K562 (cell line): ENCODE measurements around the gene CABP4. TPM values are rescaled to one million over a fixed set of nuclear protein-coding genes. Genes with fewer than 3 reads are reported as not detected.

Experiments used
- CREM ChIP-seq: IDR thresholded peaks from 2 replicates; pipeline ENCODE4 v1.6.1; 2014; ENCODE audit warnings: antibody characterized with exemption, low read depth
- FOXP1 ChIP-seq: sonication (generic); formaldehyde crosslinking; IDR thresholded peaks from 2 replicates; pipeline ENCODE4 v1.8.0; 2022; ENCODE audit warnings: mild to moderate bottlenecking, missing genetic modification reagents
- GTF2E2 ChIP-seq: fragments of 200-800 bp; sonication (Bioruptor generic); IDR thresholded peaks from 2 replicates; pipeline ENCODE4 v1.6.1; 2016; ENCODE audit warnings: missing genetic modification characterization, missing compliant biosample characterization
- KDM5B ChIP-seq: fragments of 200-600 bp; sonication (generic); IDR thresholded peaks from 2 replicates; pipeline ENCODE4 v1.6.1; 2012; ENCODE audit warnings: low read depth, mild to moderate bottlenecking, moderate library complexity, low read length, control low read depth, inconsistent platforms; ENCODE audit not compliant: insufficient replicate concordance
- MXI1 ChIP-seq: IDR thresholded peaks from 2 replicates; pipeline ENCODE4 v1.6.1; 2011; ENCODE audit warnings: low read depth, mild to moderate bottlenecking, improper control_type of control experiment, low read length
- polyA plus RNA-seq, 8 experiments: library from polyadenylated mRNA; depleted of rRNA in 4 of 8; stranded (reverse) in 5 of 8; unstranded in 3 of 8; fragments of >200 nt; fragmentation: Nextera tagmentation in 2 of 8; fragmentation: Illumina TruSeq in 1 of 8; extraction: Ambion mirVana in 2 of 8; extraction: Trizol in 1 of 8; gene quantifications; 2 replicates each; pipeline versions ENCODE4 v1.2.1 to v1.2.3, GENCODE V29; 2011 to 2014; ENCODE audit warnings: inconsistent platforms in 1 of 8, missing spikeins in 1 of 8
- total RNA-seq, 7 experiments: library from RNA; depleted of rRNA in 6 of 7; stranded (reverse); fragments of >200 nt in 6 of 7; fragmentation: Illumina TruSeq in 2 of 7; extraction: Trizol in 2 of 7; gene quantifications; 2 replicates each; pipeline versions ENCODE4 v1.2.1 to v1.2.3, GENCODE V29; 2011 to 2021; ENCODE audit warnings: low replicate concordance in 1 of 7
- TF ChIP-seq, protein P1 (sequence below), 2 experiments: fragments of 450-650 bp in 1 of 2; sonication (generic) in 1 of 2; formaldehyde crosslinking in 1 of 2; IDR thresholded peaks; 2 replicates each; pipeline versions ENCODE4 v1.7.1 to v1.9.0; 2016 to 2022; ENCODE audit warnings: inconsistent platforms in 1 of 2, mild to moderate bottlenecking in 1 of 2, missing genetic modification reagents in 1 of 2
- TF ChIP-seq, protein P2 (sequence below), 2 experiments: fragments of 450-650 bp; conservative IDR thresholded peaks; 2 replicates each; pipeline ENCODE4 v1.6.1; 2017; ENCODE audit warnings: mild to moderate bottlenecking in 2 of 2, moderate library complexity in 2 of 2

Gene CABP4
- total and polyA plus RNA-seq, 9 of the 15 experiments (the other 6 are each of a cell fraction or from before 2014, with no cell fraction given), result 0.11 TPM; not detected in 8

DNA sequence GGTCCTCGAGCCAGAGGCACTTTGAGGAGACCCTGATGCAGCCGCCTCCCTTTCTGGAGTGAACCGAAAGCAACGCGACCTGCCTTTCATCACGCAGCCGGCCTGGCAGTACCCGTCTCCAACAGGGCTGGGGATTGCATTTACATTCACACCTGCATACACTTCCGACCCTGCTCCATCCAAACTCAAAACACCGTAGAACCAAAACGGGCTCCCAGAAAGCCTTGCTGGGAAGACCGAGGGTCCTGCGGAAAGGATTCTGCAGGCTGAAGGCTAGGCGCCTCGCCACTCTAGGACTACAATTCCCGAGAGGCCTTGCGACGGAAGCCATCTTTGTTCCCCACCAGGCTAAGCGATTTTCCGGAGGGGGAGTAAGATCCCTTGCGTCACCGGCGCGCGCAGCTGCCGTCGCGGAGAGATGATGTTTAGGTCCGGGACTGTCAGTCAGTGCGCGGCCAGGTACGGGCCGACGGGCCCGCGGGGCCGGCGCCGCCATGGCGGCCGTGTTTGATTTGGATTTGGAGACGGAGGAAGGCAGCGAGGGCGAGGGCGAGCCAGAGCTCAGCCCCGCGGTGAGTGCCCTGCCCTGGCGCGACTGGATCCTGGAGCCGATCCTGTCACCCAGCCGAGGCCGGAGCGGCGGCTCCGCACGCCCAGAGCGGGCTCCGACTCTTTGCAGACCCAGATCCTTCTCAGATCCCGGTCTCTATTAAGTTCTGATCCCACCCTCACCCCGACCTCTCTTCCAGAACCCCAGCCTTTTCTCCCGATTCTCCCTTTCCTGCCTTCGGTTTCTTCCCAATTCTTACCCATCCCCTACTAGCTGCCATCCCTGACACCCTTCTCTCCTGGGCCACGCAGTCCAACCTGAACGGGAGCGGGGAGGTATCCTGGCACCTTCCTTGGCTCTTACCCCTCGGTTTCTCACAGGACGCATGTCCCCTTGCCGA lies 26.8 kb upstream of the CABP4 start, which contains the start of gene RPS6KB2 (continued):
- TF ChIP-seq, protein P1, sequence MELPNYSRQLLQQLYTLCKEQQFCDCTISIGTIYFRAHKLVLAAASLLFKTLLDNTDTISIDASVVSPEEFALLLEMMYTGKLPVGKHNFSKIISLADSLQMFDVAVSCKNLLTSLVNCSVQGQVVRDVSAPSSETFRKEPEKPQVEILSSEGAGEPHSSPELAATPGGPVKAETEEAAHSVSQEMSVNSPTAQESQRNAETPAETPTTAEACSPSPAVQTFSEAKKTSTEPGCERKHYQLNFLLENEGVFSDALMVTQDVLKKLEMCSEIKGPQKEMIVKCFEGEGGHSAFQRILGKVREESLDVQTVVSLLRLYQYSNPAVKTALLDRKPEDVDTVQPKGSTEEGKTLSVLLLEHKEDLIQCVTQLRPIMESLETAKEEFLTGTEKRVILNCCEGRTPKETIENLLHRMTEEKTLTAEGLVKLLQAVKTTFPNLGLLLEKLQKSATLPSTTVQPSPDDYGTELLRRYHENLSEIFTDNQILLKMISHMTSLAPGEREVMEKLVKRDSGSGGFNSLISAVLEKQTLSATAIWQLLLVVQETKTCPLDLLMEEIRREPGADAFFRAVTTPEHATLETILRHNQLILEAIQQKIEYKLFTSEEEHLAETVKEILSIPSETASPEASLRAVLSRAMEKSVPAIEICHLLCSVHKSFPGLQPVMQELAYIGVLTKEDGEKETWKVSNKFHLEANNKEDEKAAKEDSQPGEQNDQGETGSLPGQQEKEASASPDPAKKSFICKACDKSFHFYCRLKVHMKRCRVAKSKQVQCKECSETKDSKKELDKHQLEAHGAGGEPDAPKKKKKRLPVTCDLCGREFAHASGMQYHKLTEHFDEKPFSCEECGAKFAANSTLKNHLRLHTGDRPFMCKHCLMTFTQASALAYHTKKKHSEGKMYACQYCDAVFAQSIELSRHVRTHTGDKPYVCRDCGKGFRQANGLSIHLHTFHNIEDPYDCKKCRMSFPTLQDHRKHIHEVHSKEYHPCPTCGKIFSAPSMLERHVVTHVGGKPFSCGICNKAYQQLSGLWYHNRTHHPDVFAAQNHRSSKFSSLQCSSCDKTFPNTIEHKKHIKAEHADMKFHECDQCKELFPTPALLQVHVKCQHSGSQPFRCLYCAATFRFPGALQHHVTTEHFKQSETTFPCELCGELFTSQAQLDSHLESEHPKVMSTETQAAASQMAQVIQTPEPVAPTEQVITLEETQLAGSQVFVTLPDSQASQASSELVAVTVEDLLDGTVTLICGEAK (IDR thresholded peaks at IDR 0.05), result peak; percentile 70
- TF ChIP-seq, protein P1 (CRISPR knock-in tag; IDR thresholded peaks at IDR 0.05), result no peak
- TF ChIP-seq KDM5B (peak; percentile 95), CREM (peak; percentile 100), GTF2E2 (tag) (peak; percentile 47; the same call in 1 of the 2 replicates), MXI1 (peak; percentile 56; the same call in 1 of the 2 replicates), FOXP1 (CRISPR knock-in tag) (peak; percentile 65; the same call in 1 of the 2 replicates)
- TF ChIP-seq, protein P2, sequence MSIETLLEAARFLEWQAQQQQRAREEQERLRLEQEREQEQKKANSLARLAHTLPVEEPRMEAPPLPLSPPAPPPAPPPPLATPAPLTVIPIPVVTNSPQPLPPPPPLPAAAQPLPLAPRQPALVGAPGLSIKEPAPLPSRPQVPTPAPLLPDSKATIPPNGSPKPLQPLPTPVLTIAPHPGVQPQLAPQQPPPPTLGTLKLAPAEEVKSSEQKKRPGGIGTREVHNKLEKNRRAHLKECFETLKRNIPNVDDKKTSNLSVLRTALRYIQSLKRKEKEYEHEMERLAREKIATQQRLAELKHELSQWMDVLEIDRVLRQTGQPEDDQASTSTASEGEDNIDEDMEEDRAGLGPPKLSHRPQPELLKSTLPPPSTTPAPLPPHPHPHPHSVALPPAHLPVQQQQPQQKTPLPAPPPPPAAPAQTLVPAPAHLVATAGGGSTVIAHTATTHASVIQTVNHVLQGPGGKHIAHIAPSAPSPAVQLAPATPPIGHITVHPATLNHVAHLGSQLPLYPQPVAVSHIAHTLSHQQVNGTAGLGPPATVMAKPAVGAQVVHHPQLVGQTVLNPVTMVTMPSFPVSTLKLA (conservative IDR thresholded peaks at IDR 0.05), result peak; percentile 76 to 91
